NCI-H2227 (cell line): Measurements from ENCODE around the gene LCE4A.
"Not testable (repeated sequence)": the region's sequence is repeated elsewhere in the genome, so short reads cannot be mapped to it uniquely, and the experiment has no call there.

Experiments
- DNase-seq: peaks from one replicate; lab custom pipeline; 2025; ENCODE audit not compliant: unreplicated experiment; lab: John Stamatoyannopoulos, UW

Gene LCE4A, protein sequence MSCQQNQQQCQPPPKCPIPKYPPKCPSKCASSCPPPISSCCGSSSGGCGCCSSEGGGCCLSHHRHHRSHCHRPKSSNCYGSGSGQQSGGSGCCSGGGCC

GRCh38 chr1:152707860-152708259 is at the start of gene LCE4A:
LCE4A (plus strand) TSS chr1:152708160; CDS start chr1:152709076, 916 bp downstream.
- no peak for DNase-seq

GRCh38 chr1:152658649-152659048 is 49.3 kb upstream of the LCE4A start:
- no peak for DNase-seq

DNA sequence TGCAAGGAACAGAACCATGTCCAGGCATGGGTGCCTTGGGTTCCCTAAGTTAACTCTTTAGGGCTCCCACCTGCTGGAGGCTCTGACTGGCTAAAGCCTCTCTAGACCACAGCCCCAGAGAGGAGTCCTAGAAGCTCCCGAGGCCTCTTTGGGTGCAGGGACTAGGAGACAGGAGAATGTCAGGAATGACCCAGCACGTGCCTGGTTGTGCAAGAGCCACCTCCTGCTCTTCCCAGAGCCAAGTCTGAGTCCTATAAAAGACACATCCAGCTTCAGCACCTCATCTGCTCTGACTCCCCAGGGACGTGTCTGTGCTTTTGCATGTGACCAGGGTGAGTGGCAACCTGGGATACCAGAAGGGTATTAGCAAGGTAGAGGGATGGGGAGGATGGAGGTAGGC is 44.9 kb upstream of the LCE4A start, which contains the start of gene LCE2D:
Gene LCE2D, plus strand, starts transcription at position 283 of the 400 bp plus-strand sequence. CDS start 726 bp downstream, outside the sequence.
- no peak for DNase-seq

- not testable (repeated sequence) for DNase-seq
Observed at GRCh38 chr1:152666171-152666570, 41.8 kb upstream of the LCE4A start.

DNA sequence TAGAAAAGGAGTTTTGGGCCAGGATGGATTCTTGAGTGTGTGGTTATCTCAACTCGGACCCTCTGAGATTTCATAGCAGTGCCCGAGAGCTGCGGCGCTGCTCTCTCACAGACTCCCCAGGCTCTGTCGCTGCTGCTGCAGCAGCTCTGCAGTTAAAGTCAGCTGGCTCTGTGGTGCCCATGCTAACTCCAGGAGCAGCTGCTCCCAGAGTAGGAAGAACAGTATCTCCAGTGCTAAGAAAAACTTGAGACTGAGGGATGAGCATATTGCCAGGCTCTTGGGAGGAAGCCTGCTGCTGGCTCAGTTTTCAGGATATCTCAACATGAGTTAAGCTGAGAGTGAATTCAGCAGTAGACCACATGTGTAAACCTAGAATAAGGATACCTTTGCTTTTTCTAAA is 40.3 kb upstream of the LCE4A start:
- no peak for DNase-seq

DNA sequence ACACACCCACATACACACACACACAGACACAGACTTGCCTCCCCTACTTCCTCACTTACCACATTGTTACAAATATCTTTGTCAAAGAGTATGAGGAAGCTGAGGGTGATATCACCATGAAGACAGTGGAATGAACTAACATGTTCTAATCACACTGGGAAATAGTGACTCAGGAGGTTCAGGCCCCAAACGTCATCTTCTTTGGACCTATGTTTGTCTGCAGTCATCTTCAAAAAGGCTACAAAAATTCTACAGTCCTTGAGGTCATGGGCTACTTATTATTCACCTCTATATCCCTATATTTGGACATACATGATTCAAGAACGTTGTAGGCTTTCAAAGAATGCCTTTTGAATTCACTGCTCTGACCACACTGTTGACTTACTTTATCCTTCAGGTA is 34.9 kb upstream of the LCE4A start:
- DNase-seq, result no peak

GRCh38 chr1:152674983-152675382 is 33.0 kb upstream of the LCE4A start, which contains the start of gene LCE2C:
LCE2C (plus strand) TSS chr1:152675279; CDS start chr1:152676016, 737 bp downstream.
- DNase-seq, result not testable (repeated sequence)

- DNase-seq, result no peak
Observed at GRCh38 chr1:152679459-152679858, 28.5 kb upstream of the LCE4A start.

- no peak for DNase-seq
Observed at GRCh38 chr1:152681616-152682015, 26.3 kb upstream of the LCE4A start.

DNA sequence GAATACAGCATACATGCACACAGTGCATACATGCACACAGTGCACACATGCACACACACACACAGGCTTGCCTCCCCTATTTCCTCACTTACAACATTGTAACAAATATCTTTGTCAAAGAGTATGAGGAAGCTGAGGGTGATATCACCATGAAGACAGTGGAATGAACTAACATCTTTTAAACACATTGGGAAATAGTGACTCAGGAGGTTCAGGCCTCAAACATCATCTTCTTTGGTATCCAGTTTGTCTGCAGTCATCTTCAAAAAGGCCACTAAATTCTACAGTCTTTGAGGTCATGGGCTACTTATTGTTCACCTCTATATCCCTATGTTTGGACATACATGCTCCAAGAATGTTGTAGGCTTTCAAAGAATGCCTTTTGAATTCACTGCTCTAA is 24.1 kb upstream of the LCE4A start:
- no peak for DNase-seq

- DNase-seq, result not testable (repeated sequence)
Observed at GRCh38 chr1:152685823-152686222, 22.1 kb upstream of the LCE4A start, which contains the start of gene LCE2B. LCE2B (plus strand) TSS chr1:152686123; CDS start chr1:152686844, 721 bp downstream.

DNA sequence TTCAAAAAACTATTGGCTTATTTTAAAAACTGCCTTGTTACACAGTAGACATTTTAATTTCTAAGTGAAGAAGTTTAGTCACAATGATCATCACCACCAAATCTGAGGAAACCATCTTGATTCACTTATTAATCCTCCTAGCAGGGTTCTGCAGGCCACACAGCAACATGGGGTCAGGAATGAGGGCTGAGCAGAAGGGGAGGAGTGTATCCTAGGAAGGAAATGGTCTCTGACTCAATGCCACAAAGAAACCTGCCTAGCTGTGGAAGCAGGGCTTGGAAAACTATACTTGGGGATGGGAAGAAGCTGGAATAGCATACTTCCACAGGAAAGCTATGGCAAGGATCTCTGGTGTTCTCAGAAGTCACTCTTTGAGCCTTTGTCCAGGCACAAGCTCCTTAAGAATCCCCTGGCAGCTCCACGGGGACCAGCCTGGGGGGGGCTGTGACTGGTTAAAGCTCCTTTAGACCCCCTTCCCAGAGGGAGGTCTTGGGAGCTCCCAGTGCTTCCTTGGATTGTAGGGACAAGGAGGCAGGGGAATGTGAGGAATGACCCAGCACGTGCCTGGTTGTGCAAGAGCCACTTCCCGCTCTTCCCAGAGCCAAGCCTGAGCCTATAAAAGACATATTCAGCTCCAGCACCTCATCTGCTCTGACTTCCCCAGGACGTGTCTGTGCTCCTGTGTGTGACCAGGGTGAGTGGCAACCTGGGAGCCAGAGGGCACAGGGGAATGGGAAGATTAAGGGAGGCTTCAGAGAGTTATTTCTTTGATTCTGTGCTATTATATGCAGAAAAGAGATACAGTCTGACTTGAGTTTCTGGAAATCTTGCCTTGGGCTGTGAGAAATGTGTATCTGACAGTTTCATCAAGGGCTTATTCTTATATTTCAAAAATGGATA is 10.0 kb upstream of the LCE4A start, which contains the start of gene LCE2A:
Gene LCE2A, plus strand, starts transcription at position 645 of the 900 bp plus-strand sequence. CDS start 557 bp downstream, outside the sequence.
- DNase-seq, result no peak

DNA sequence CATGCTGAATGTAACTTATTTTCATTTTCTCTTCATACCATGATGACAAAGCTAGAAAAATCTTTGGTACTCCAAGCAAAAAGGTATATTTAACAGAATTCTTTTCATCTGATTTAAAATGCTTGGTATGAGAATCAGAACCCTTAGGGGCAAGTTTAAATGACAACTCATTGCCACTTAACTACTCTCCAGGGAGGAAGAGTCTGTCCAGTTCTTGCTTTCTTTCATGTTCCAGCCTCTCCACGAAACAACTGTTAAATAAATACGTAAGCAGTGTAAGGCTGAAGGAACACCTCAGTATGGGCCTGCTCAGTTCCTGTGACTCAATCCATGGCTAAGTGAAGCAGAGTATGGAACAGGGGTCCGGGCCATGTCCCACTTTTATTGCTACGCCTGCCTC is 8.2 kb upstream of the LCE4A start:
- no peak for DNase-seq

- DNase-seq, result no peak
Observed at GRCh38 chr1:152718238-152718637, 10.3 kb downstream of the LCE4A start.

DNA sequence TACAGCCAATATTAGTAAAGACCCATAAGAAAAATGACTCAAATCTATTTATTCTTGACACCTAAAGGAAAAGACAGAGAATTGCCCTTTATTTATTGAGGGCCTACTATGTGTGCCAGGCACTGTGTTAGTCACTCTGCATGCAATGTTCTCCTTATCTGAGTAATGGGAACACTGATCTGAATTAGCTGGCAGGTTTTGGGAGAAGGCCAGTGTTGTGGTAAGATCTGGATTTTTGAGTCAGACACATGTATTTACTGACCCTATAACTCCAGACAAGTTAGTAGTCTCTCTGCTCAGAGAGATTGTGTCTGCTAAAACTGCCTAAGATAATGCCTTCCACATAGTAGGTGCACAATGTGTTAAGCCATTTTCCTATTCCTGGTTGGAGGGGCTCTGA is 17.3 kb downstream of the LCE4A start:
- no peak for DNase-seq

- no peak for DNase-seq
Observed at GRCh38 chr1:152728986-152729385, 21.0 kb downstream of the LCE4A start.

- DNase-seq, result no peak
Observed at GRCh38 chr1:152735648-152736047, 27.7 kb downstream of the LCE4A start.

DNA sequence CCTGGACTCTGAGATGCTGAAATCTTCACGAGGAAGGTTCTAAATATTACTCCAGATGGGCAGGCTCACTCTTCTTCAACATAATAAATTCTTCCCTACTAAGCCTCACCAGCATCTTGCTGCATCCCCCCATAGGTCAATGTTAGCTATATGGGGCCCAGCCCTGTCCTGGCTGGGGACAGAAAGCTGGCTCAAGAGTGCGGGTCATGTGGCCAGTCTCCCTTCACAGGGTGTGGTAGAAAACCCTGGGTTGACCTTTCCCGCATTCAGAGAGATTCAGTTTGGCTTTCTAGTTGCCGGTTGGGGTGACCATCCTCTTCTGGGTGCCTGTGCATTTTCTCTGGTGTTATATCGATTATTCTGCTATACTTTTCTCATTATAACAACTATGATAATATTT is 30.0 kb downstream of the LCE4A start:
- DNase-seq, result no peak

- no peak for DNase-seq
Observed at GRCh38 chr1:152739841-152740240, 31.9 kb downstream of the LCE4A start.

DNA sequence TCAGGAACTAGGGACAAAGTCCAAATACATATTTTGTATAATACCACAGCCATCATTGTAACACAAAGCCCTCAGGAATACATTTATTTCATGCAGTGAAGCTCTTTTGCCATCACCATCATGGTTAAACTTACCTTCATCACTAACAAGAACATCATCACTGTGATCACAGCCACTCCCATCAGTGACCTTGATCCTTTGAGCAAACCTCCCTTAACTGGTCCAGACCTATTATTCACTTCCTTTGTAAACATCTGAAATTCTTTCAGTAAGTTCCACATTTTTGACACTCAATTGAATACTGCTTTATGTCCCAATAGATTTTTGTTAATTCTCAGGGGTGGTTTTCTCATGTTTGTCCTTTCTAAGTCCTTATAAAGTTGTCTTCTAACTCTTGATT is 33.7 kb downstream of the LCE4A start:
- no peak for DNase-seq

GRCh38 chr1:152743371-152744145 is 35.6 kb downstream of the LCE4A start:
- DNase-seq, result no peak
